ENCODE data around the gene ANTXR1. TPM values are rescaled to one million over a fixed set of nuclear protein-coding genes. Genes with fewer than 3 reads are reported as not detected.

Gene ANTXR1
- total RNA-seq, 1 donor, result 206 TPM

DNA sequence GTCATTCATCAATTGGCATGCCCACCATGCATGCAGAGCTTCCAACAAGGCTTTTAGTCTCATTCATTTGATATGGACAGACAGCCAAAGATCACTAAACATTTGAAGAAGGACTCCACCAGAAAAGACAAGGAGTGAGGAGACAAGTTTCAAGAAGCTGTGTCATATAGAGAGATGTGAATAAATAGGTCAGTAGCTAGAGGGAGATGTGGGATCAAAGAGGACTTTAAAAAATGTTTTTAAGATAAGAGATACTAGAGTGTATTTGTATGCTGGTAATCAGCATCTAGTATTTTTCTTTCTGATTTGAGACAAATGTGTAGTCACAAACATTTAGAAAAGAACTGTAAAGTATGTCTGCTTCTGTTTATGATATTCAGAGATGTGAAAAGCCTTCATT, 48.5 kb downstream of the ANTXR1 start:
- TF ChIP-seq, protein P1, sequence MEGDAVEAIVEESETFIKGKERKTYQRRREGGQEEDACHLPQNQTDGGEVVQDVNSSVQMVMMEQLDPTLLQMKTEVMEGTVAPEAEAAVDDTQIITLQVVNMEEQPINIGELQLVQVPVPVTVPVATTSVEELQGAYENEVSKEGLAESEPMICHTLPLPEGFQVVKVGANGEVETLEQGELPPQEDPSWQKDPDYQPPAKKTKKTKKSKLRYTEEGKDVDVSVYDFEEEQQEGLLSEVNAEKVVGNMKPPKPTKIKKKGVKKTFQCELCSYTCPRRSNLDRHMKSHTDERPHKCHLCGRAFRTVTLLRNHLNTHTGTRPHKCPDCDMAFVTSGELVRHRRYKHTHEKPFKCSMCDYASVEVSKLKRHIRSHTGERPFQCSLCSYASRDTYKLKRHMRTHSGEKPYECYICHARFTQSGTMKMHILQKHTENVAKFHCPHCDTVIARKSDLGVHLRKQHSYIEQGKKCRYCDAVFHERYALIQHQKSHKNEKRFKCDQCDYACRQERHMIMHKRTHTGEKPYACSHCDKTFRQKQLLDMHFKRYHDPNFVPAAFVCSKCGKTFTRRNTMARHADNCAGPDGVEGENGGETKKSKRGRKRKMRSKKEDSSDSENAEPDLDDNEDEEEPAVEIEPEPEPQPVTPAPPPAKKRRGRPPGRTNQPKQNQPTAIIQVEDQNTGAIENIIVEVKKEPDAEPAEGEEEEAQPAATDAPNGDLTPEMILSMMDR (IDR thresholded peaks at IDR 0.05; ENCODE audit: insufficient read depth, low read depth, low read length), result no peak
- no peak for DNase-seq (ENCODE audit: low read depth)

DNA sequence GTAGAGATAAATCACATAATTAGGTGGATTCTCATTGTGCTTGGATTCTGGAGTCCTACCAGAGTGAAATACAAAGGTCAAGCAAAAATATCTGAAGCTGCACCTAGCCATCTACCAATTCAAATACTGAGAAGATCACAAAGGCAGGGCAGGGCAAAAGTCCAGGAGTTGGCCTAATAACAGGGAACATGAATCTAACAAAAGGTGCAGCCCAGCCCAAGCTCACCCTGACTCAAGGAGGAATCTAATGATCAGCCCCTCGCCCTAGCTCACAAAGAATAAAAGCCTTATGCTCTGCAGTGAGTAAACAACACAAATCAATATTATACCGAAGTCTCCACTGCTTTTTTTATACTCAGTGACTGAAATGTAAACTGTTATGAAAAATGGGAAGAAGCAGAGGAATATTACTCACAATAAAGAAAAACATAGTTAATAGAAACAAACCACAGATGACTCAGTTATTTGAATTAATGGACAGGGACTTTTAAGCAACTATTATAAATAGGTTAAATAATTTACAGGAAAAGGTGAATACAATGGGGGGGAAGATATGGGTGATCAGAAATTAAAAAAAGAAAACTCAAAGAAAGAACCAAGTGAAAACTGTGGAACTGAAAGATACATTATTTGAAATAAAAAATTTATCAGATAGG, 49.5 kb downstream of the ANTXR1 start:
- TF ChIP-seq, protein P1 (IDR thresholded peaks at IDR 0.05; ENCODE audit: insufficient read depth, low read depth, low read length), result no peak
- no peak overlapping the region for H3K4me3 ChIP-seq (ENCODE audit: low read depth, low read length)
- no peak for DNase-seq (ENCODE audit: low read depth)

More for the DNA sequence above, 48.5 kb downstream of the ANTXR1 start:
- H3K4me3 ChIP-seq (ENCODE audit: low read depth, low read length), result no peak overlapping the region

DNA sequence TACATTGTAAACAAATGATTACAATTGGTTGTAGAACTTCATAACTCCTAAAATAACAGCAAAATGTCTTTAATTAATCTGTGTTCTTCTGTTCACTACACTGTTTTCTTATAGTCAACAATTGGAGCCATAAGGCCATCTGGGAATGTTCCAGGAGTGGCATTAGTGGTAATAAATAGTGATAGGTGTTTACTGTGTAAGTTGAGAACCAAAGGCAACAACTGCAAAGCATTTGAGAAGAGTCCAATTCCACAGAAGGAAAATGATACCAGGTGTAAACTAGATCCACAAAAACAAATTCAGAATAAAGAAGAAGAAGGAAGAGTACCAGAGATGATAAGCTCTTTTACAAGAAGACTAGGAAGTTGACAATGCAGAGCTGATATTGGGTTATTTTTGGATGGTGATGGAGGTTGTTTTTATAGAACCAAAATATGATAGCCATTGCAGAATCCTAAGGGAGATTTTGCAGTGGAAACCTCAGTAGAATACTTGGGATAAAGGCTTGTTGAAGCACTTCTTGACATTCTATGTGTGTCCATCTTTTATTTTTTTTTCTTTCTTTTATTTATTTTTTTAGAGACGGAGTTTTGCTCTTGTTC, 52.9 kb downstream of the ANTXR1 start:
- no peak for DNase-seq (ENCODE audit: low read depth)
- TF ChIP-seq, protein P1 (IDR thresholded peaks at IDR 0.05; ENCODE audit: insufficient read depth, low read depth, low read length), result no peak
- H3K4me3 ChIP-seq (ENCODE audit: low read depth, low read length), result no peak overlapping the region

DNA sequence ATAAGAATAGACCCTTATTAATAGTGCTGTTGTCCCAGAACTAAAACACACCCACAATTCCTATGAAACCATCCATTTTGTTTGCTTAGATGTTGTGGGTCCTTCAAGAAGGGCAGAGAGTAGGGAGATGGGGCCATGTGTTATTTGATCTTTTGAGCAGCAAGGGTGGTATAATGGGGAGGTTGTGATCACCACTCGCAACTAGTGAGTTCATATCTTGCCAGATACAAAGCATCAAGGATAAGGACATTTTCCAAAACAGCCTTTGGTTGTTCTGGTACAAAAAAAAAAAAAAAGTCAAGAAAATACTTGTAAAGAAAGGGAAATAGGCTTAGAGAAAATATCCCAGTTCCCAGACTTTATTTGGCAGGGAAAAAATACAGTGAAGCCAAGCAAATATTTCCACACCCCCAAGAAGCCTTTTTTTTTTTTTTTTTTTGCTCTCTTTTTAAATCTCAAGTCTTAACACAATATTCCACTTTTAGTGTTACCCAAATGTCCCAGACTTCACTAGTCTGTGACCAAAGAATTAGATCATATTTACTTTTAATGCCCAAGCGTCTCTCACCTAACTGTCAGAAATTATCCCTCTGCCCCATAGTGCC, 54.1 kb downstream of the ANTXR1 start:
- H3K4me3 ChIP-seq (ENCODE audit: low read depth, low read length), result no peak overlapping the region
- DNase-seq (ENCODE audit: low read depth), result no peak
- TF ChIP-seq, protein P1 (IDR thresholded peaks at IDR 0.05; ENCODE audit: insufficient read depth, low read depth, low read length), result no peak

DNA sequence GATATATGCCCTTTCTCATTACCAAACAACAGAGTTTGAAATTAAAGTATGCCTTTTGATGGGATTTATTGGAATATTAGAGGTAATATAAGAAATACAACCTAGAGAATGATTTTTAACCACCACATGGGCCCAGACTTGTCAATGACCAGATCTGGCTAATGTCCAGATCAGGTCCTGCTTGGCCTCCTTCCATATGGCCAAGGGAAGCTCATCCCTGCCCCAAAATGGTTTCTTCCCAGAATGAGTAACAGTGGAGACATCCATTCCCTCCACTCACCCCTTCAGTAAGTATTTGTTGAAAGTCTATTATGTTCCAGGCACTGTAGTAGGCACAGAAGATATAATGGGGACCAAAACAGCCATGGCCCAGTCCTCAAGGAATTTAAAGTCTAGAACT, 54.9 kb downstream of the ANTXR1 start:
- H3K4me3 ChIP-seq (ENCODE audit: low read depth, low read length), result no peak overlapping the region
- DNase-seq (ENCODE audit: low read depth), result no peak
- TF ChIP-seq, protein P1 (IDR thresholded peaks at IDR 0.05; ENCODE audit: insufficient read depth, low read depth, low read length), result no peak

DNA sequence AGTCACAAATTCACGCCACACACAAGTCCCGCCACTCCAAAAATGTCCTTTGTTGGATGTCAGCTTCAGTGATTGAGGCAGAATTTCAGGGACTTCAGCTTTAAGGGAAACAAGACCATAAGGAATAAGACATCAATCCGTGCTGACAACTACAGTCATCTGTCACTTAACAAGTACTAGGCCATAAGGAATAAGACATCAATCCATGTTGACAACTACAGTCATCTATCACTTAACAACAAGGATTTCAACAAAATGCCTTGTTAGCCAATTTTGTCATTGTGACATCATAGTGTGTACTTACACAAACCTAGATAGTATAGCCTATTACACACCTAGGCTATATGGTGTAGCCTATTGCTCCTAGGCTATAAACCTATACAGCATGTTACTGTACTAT, 58.0 kb downstream of the ANTXR1 start:
- DNase-seq (ENCODE audit: low read depth), result no peak
- H3K4me3 ChIP-seq (ENCODE audit: low read depth, low read length), result no peak overlapping the region
- TF ChIP-seq, protein P1 (IDR thresholded peaks at IDR 0.05; ENCODE audit: insufficient read depth, low read depth, low read length), result no peak
